SK-N-SH (cell line): ENCODE results near the gene MTA3.
"Not testable (repeated sequence)": the region's sequence is repeated elsewhere in the genome, so short reads cannot be mapped to it uniquely, and the experiment has no call there.

Source experiments
- EZH2phosphoT487 ChIP-seq: fragments of 200-600 bp; sonication (generic); IDR thresholded peaks from 2 replicates; pipeline ENCODE4 v1.6.1; 2017; ENCODE audit warnings: low read depth, mixed run types, mild to moderate bottlenecking, antibody characterized with exemption, moderate library complexity, borderline replicate concordance
- PBX3 ChIP-seq: IDR thresholded peaks from 2 replicates; pipeline ENCODE4; 2012
- POLR2AphosphoS5 ChIP-seq: IDR thresholded peaks from 2 replicates; pipeline ENCODE4 v1.6.1; 2012; ENCODE audit warnings: low read depth, low read length
- USF1 ChIP-seq: IDR thresholded peaks from 2 replicates; pipeline ENCODE4 v1.4.0; 2012; ENCODE audit warnings: low read depth, borderline replicate concordance
- YY1 ChIP-seq: IDR thresholded peaks from 2 replicates; pipeline ENCODE4 v1.4.0; 2012; ENCODE audit warnings: low read depth, mild to moderate bottlenecking
- TF ChIP-seq, protein P1 (sequence below): fragments of 200-600 bp; sonication (generic); IDR thresholded peaks from 2 replicates; pipeline ENCODE4 v1.6.1; 2017; ENCODE audit warnings: antibody characterized with exemption, mild to moderate bottlenecking, moderate library complexity
- TF ChIP-seq, protein P2 (sequence below): IDR thresholded peaks from 2 replicates; pipeline ENCODE4 v1.4.0; 2012; ENCODE audit warnings: low read depth

- not testable (repeated sequence) for TF ChIP-seq POLR2AphosphoS5, EZH2phosphoT487, PBX3, USF1, YY1
- TF ChIP-seq, protein P1, sequence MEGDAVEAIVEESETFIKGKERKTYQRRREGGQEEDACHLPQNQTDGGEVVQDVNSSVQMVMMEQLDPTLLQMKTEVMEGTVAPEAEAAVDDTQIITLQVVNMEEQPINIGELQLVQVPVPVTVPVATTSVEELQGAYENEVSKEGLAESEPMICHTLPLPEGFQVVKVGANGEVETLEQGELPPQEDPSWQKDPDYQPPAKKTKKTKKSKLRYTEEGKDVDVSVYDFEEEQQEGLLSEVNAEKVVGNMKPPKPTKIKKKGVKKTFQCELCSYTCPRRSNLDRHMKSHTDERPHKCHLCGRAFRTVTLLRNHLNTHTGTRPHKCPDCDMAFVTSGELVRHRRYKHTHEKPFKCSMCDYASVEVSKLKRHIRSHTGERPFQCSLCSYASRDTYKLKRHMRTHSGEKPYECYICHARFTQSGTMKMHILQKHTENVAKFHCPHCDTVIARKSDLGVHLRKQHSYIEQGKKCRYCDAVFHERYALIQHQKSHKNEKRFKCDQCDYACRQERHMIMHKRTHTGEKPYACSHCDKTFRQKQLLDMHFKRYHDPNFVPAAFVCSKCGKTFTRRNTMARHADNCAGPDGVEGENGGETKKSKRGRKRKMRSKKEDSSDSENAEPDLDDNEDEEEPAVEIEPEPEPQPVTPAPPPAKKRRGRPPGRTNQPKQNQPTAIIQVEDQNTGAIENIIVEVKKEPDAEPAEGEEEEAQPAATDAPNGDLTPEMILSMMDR, result not testable (repeated sequence)
- TF ChIP-seq, protein P2, sequence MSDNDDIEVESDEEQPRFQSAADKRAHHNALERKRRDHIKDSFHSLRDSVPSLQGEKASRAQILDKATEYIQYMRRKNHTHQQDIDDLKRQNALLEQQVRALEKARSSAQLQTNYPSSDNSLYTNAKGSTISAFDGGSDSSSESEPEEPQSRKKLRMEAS, result not testable (repeated sequence)
These were observed 53.2 kb downstream of the MTA3 start for GRCh38 chr2:42621626-42622025.
